Measurements from ENCODE around the gene AMH. TPM values are rescaled to one million over a fixed set of nuclear protein-coding genes. Genes with fewer than 3 reads are reported as not detected.
"Not testable (repeated sequence)": the region's sequence is repeated elsewhere in the genome, so short reads cannot be mapped to it uniquely, and the experiment has no call there.

The AMH gene
- total RNA-seq, result 1 to 10 TPM; 4.5 to 6.1 TPM

- CTCF ChIA-PET, result interaction anchor here (1.5 to 2.9 kb wide), 2 partner anchors 9 to 12 kb away, joined by 3 to 12 read pairs; no protein-coding TSS in a partner anchor
- ATAC-seq, result no peak
These were observed at the start of gene AMH for GRCh38 chr19:2249010-2249866. TSS of gene AMH (plus strand) at chr19:2249323. CDS start at chr19:2249333, 10 bp downstream.

DNA sequence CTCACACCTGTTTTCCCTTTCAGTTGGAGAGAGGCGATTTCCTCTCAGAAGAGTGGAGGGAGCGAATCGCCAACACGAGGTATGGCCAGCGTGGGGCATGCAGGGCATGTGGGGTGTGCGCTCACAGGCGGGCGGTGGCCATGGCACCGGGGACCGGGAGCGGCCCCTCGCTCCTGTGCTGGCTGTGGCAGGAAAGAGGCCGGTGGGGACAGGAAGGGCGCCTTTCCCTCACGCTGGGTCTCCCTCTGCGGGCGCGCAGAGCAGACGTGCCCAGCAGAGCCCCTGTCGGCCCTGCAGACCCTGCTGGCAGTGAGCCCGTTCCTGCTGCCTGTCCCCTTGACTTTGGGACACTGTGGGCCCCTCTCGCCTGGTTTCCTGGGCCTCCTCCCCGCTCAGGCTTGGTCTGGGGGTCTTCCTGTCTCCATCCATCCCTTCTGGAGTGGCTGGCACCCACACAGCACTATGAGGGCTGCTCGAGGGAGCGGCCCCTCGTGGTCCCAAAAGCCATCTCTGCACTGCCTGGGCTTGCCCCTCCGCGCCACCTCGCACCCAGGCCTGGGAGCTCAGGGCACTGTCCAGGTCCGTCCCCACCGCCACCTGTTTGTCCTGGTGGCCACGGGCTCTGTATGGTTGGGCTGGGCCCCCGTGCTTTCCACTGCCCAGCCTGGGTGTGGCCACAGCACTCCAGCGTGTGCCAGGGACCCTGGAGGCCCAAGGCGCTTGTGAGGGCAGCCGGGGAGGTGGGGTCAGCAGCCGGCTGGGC is 49.1 kb upstream of the AMH start:
- no peaks in the 10 kb centered on the region for H3K9me3 Mint-ChIP-seq
- no peak for ATAC-seq
- CTCF ChIA-PET, result no interaction called here
- TF ChIP-seq CTCF (IDR thresholded peaks at IDR 0.05), result no peak
- intact Hi-C loops (cut with micrococcal nuclease), result no loop called here
- POLR2A ChIA-PET, result no interaction called here
- H3K27ac Mint-ChIP-seq, result no peak overlapping the region
- H3K27me3 Mint-ChIP-seq, result no peaks in the 10 kb centered on the region
- DNase-seq, result no peak
- no peak overlapping the region for H3K4me3 Mint-ChIP-seq
- peaks cover 13% of the 10 kb centered on the region for H3K36me3 Mint-ChIP-seq (ENCODE audit: low read depth)
- no peaks in the 10 kb centered on the region for H3K4me1 Mint-ChIP-seq (ENCODE audit: low read depth)

More at GRCh38 chr19:2249010-2249866, at the start of gene AMH:
- TF ChIP-seq CTCF (IDR thresholded peaks at IDR 0.05), result no peak
- Mint-ChIP-seq H3K27ac (no peak within 1 kb of the TSS), H3K27me3 (peaks cover 2% of the 10 kb centered on the region), H3K9me3 (no peaks in the 10 kb centered on the region), H3K4me3 (no peak within 1 kb of the TSS), H3K4me1 (ENCODE audit: low read depth) (peaks cover 5% of the 10 kb centered on the region), H3K36me3 (ENCODE audit: low read depth) (peaks cover 12% of the 10 kb centered on the region)
- no peak for DNase-seq
- POLR2A ChIA-PET, result interaction anchor here (1.0 to 15.0 kb wide), 6 partner anchors 7 to 74 kb away, joined by 3 to 202 read pairs (median 9); partner anchors contain the start of gene SF3A2
- intact Hi-C loops (cut with micrococcal nuclease), result no loop called here

GRCh38 chr19:2200624-2201294 is 48.4 kb upstream of the AMH start:
- H3K4me3 Mint-ChIP-seq; ATAC-seq; intact Hi-C loops (cut with micrococcal nuclease); DNase-seq; H3K27me3 Mint-ChIP-seq; CTCF ChIA-PET; H3K4me1 Mint-ChIP-seq (ENCODE audit: low read depth); POLR2A ChIA-PET; H3K9me3 Mint-ChIP-seq; H3K27ac Mint-ChIP-seq: not testable (repeated sequence)
- peaks cover 18% of the 10 kb centered on the region for H3K36me3 Mint-ChIP-seq (ENCODE audit: low read depth)

GRCh38 chr19:2201473-2202148 is 47.5 kb upstream of the AMH start:
- H3K36me3 Mint-ChIP-seq (ENCODE audit: low read depth), result peaks cover 18% of the 10 kb centered on the region
- TF ChIP-seq CTCF (IDR thresholded peaks at IDR 0.05), result no peak
- H3K27ac Mint-ChIP-seq, result no peak overlapping the region
- no peaks in the 10 kb centered on the region for H3K4me1 Mint-ChIP-seq (ENCODE audit: low read depth)
- no peak overlapping the region for H3K4me3 Mint-ChIP-seq
- CTCF ChIA-PET, result no interaction called here
- no peak for ATAC-seq
- H3K27me3 Mint-ChIP-seq, result no peaks in the 10 kb centered on the region
- DNase-seq, result no peak
- POLR2A ChIA-PET, result no interaction called here
- H3K9me3 Mint-ChIP-seq, result no peaks in the 10 kb centered on the region
- intact Hi-C loops (cut with micrococcal nuclease), result no loop called here

DNA sequence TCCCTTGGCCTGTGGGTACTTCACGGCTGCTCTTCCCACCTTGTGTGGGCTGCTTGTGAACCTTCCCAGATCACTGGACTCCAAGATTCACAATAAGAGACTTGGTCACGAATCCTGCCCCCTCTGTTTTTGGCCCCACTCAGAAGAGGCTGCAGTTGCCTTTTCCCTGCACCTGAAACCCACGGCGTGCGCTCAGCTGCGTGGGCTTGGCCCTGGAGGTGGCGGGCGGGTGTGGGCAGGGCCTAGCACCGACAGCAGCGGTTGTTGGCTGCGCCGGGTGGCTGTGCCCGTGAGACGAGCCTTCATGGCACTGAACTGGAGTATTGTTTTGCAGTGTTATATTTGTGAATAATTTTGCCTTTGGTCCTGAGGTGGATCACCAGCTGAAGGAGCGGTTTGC is 46.8 kb upstream of the AMH start:
- POLR2A ChIA-PET, result no interaction called here
- TF ChIP-seq CTCF (IDR thresholded peaks at IDR 0.05), result no peak
- ATAC-seq (no peak), DNase-seq (no peak)
- Mint-ChIP-seq H3K27ac (no peak overlapping the region), H3K9me3 (no peaks in the 10 kb centered on the region), H3K36me3 (ENCODE audit: low read depth) (peaks cover 15% of the 10 kb centered on the region), H3K4me3 (no peak overlapping the region), H3K4me1 (ENCODE audit: low read depth) (no peaks in the 10 kb centered on the region), H3K27me3 (no peaks in the 10 kb centered on the region)
- CTCF ChIA-PET, result interaction anchor here (1.0 kb wide), 1 partner anchor 188 kb away, joined by 3 read pairs; no protein-coding TSS in a partner anchor
- intact Hi-C loops (cut with micrococcal nuclease), result no loop called here

Measured in activated CD8-positive, alpha-beta T cell treated with anti-CD3 and anti-CD28 coated beads for 36 hours (primary cell).